ENCODE results near the gene FRMD4A.

- TF ChIP-seq CTCF (IDR thresholded peaks at IDR 0.05) (no peak), POLR2A (IDR thresholded peaks at IDR 0.05) (no peak), EP300 (IDR thresholded peaks at IDR 0.05) (no peak)
These were observed 964 bp downstream of the FRMD4A start for GRCh38 chr10:14329746-14330173.

Measured in stomach (tissue), 4 donors.